HG03354 (cell line): ENCODE data around the gene TDRD7.

Experiments
- ATAC-seq: cut with Tn5 transposase; IDR thresholded peaks from one replicate; pipeline ENCODE4 v1.9.1; 2021; ENCODE audit warnings: mild to moderate bottlenecking; ENCODE audit not compliant: unreplicated experiment, poor library complexity, severe bottlenecking

The TDRD7 gene

DNA sequence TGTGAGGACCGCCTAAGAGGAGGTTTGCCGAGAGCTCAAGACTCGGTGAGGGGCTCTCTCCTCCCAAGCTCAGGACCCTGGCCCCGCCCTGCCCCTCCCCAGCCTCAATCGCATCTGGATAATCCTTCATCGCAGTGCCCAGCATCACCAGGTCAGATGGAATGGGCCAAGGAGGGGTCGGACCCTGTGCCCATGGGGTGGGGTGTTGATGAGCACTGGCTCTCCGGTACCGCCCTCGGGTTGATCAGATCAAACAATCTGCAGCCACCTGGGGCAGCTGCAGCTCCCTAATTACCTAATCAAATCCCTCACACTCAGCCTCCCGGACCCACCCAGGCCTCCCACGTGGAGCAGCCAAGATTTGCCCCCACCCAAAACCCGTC lies 24.4 kb upstream of the TDRD7 start:
- ATAC-seq = no peak

DNA sequence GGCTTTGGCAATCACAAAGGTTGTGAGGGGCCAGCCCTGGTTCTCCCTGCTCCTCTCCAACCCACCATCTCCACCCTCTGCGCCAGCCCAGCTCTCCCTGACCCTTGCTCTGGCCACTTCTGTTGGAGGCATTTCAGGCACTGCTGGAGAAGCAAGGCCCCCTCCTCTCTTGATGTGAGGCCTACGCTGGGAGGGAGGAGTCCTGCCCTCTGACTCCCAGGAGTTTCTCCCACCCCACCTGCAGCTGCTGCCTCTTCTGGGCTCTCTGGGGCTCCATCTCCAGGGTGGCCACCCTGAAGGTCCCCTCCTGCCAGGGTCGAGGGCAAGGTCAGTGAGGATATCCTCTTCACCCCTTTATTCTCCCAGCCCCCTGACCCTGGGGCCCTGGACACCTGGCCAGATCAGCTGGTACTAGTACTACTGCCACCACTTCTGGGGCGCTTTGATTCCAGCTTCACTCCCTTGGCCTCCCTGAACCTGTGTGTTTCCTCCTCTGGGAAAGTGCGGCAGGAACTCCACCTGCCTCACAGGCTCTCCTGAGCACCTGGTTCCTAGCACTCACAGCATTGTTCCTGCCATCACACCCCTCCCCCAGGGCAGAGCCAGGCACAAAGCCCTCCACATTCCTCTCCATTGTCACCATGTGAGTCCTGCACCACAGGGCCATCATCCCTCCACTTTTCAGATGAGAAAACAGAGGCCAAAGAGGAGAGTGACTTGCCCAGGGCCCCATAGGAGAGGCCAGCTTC lies 23.8 kb upstream of the TDRD7 start:
- no peak for ATAC-seq

DNA sequence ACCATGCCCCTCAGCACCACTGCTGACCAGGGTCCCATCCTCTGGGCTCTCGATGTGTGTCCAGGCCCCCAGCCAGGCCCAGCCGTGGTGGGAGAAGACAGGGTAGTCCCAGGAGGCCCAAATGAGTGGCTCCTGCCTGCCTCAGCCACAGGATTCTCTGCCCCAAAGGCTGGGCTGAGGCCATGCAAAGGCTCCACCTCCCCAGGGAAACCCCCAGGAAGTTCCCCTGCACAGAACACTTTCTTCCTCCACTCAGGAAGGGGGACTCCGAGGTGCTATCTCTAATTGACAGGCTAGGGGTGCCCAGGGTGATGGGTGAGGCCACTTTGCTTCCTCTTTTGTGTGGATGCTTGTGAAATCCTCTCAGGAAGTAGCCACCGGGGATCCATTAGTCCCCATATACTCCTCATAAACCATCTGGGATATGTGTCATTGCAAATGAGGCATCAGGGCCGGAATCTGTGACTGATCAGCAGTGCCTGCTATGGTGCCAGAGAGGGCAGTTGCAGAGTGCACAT lies 23.1 kb upstream of the TDRD7 start:
- peak; percentile 77 for ATAC-seq

DNA sequence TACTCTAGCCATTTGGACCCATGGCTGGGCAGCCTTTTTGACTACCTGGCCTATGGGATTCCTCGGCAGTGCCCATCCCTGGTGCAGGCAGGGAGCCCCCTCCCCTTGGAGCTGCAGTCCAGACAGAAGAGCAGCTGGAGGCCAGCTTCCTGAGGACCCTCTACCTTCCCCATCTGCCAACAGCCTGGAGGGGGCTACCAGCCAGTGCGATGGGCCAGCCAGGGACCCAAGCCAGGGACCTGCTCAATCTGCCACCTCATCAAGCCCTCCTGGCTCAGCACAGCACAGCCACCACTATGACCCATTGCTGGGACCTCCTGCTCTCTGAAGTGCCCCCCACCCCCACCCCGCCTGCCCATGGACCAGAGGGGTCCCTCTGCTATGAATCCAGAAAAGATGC lies 22.6 kb upstream of the TDRD7 start:
- ATAC-seq = no peak

DNA sequence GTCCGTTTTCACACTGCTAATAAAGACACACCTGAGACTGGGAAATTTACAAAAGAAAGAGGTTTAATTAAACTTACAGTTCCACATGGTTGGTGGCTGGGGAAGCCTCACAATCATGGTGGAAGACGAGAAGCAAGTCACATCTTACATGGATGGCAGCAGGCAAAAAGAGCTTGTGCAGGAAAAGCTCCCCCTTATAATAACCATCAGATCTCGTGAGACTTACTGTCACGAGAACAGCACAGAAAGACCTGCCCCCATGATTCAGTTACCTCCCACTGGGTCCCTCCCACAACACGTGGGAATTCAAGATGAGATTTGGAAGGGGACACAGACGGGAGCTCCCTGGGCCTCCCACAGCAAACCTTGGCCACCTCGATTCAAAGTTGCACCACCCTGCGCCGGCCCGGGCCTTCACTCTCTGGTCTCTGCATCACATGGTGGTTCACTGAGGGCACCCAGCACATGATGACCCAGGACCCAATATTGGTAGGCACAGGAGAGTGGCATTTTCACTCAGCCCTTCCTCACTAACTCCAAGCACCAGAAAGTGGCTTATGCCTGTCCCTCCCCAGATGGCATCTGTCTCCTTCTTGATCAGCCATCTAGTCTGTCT lies 21.0 kb upstream of the TDRD7 start:
- ATAC-seq = no peak

DNA sequence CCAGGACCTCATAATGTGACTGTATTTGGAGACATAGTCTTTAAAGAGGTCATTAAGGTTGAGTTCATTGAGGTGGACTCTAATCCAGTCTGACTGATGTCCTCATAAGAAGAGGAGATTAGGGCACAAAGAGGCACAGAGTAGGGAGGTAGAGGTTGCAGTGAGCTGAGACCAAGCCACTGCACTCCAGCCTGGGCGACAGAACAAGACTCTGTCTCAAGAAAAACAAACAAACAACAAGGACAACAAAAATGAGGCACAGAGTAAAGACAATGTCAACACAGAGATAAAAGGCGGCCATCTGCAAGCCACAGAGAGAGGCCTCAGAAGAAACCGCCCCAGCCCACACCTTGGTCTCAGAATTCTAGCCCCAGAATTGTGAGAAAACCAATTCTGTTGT lies 17.0 kb upstream of the TDRD7 start:
- no peak for ATAC-seq

DNA sequence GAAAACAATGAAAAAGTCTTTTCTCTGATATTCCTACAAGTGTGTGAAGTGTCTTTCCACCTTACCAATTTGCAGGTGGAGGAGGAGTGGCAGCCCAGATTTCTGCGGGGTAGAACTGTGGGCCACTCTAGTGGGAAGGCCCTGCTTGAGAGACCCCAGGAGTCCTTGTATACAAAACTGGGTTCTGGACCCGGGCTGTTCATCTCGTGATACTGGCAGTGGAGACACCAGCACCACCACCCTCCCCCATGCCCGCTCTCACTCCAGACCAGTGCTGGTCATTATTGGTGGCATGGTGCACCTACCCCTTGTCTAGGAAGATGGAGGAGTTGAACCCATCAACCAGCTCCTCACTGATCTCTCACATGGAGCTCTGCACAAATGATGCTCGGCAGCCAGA lies 16.2 kb upstream of the TDRD7 start:
- ATAC-seq = no peak

DNA sequence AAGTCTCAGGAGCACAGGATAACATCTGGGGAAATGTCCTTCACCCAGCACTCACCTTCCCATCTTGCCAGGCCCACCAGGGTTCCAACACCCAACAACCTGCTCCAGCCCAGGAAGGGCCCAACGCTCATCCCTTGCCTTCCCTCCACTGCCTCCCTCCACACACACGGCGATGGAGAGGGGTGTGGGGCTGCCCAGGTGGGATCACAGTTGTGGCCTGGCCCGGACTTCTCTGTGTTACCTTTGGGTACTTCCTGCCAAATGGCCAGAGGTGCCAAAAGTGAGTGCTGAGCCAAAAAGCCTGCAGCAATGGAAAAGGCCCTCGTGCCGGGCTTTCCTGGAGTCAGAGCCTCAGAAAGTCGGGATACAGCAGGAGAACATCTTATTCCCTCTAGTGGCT lies 15.6 kb upstream of the TDRD7 start:
- no peak for ATAC-seq

DNA sequence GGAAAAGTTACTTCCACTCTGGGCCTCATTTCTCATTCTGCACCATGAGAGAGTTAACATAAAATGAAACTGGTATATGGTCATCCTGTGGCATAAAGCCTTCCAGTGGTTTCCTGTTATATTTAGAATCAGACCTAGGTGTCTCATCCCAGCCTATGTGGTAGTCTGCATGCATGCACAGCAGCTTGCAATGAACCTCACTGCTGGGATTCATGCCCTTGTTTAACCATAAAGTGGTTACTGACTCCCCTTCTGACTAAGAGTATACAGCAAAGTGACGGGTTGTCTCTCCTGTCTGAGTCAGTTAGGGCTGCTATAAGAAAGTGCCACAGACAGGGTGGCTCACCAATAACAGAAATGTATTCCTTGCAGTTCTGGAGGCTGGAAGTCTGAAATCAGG lies 14.7 kb upstream of the TDRD7 start:
- ATAC-seq = peak; percentile 63

DNA sequence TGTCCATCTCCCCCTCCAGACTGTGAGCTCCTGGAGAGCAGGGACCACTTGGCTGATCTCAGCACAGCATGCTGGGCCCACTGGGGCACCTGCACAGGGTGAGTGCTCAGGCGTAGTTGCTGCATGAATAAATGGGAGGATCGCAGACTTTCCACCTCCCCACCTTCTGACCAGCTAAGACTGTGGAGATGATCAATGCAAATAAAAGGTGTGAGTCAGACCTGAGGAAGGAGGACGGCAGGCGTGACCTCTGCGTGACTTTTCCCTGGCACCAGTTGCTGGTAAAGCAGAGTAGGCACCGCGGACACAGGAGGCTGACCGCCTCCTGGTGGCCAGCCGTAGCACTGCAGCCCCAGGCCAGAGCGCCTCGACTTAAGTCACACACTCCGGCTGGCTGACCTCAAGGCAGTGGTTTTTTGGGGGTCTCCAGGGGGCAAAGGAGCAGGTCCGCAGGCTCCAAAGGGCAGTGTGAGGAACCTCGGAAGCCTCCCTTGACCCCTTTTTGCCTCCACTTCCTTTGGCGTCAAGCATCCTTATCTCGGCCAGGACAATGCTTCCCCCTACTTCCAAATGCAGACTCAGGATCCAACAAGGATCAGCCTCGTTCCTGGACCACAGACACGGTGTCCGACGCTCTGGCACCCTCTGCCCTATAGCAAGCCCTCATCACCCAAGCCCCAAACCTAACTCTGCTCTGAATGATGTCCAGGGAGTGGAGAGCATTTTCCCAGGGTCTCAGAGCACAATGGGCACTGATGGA lies 12.7 kb upstream of the TDRD7 start:
- ATAC-seq = peak; percentile 77

DNA sequence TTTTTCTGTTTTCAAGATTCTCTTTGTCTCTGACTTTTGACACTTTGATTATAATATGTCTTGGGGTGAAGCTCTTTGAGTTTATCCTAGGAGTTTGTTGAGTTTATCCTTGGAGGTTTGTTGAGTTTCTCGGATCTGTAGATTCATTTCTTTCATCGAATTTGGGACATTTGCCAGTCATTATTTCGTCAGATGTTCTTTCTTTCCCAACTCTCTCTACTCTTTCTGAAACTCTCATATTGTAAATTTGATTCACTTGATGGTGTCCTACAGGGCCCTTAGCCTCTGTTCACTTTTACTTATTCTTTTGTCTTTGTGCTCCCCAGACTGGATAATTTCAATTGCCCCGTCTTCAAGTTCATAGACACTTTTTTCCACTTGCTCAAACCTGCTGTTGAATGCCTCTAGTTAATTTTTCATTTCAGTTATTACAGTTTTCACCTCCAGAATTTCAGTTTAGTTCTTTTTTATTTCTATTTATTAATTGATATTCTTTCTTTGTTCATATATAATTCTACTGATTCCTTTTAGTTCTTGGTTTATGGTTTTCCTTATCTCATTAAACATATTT lies 8.1 kb upstream of the TDRD7 start:
- no peak for ATAC-seq

DNA sequence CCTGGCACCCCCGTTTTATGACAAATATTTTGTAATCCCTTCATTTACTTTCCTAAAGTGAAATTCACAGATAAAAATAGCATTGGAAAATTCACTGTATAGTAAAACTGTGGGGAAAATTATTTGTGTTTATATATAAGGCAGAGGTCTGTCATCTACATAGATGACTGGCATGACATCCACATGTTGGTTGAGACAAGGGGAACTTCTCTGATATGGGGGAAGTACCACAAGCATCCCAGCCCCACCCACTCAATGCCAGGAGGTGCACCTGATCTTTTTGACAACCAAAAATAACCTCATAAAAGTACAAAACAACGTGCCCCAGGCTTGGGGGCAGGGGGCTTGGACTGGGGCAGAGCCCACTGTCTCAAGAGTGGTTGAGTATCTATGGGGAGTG lies 6.3 kb upstream of the TDRD7 start:
- no peak for ATAC-seq

DNA sequence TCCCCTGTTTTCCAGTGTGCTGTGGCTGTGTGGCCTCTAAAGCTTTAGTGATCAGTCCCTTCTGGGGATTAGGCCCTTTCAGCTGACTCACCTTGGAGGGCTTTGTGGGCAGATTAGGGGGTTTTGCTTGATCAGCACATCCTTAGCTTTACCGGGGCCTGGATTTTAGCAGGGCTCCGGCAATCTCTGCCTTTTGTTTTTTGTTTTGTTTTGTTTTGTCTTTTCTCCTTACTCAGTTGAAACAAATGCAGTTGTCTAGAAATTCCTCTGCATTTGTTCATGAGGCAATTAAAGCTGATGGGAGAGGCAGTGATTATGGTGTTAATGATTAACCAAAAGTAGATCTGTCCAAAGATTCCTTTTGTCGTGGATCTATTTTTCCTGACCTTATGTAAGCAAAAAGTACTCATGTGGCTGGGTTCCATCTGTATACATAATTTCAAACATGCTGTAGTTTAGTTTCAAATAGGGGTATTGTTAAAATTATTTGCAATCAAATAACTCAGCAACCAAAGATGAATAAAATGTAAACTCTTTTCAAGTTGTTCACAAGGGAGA lies 5.2 kb upstream of the TDRD7 start:
- no peak for ATAC-seq

DNA sequence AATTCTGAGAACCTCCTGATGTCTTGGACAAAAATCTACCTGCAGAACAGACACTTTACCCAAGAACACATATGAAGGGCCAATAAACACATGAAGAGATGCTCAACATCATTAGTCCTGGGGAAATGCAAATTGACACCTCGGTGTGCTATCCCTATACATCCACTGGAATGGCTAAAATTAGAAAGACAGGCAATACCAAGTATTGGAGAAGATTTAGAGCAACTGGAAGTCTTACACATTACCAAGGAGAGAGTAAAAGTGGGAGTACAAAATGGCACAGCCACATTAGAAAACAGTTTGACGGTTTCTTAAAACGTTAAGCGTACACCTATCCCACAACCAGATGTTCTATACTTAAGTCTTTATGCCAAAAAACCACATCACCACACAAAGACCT lies 3.3 kb upstream of the TDRD7 start:
- ATAC-seq = no peak

DNA sequence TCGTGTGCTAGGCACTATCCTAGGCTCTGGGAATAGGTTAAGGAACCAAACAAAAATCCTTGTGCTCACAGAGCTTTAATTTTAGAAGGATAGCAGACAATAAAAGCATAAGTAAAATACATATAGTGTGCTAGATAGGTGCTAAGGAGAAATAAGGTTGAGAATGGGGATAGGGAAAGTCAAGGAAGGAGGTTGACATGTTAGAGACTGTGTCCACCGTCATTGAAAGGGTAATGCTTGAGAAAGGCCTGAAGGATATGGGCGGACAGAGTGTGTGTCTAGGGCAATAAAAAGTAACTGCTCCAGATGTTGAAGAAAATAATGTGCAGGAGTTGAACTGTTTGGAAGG lies 482 bp upstream of the TDRD7 start:
- ATAC-seq = peak; percentile 11

DNA sequence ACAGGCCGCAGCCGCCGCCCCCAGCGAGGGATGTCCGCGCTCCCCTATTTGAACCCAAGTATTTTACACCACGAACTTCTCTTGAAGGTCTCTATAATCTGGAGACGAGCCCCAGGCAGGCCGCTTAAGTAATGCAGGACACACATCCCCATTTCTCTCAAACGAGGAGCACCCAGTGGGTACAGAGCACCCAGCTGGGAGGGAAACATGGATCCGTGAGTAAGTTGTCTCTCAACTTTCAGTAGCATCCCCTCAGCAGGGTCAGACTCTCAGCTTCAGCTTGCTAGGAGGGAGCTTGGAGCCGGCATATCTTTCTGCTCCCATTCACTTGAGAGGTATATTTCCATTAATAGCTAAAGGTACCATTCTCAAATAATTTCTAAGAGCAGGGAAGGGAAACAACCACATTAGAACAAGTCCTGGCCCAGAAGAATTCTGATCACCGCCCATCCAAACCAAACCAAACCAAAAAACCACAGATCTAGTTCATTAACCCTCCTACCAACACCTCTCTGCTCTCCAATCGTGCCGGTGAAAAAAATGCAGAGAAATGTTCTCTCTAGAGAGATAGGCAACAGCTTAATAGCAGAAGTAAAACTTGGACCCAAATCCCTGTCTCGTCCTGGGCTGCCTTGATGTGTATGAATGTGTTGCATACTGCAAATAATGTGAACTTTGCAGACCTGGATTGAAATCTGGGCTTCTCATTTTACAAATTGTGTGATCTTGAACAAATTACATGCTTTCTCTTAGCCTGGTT lies 910 bp downstream of the TDRD7 start:
- ATAC-seq = peak; percentile 15

DNA sequence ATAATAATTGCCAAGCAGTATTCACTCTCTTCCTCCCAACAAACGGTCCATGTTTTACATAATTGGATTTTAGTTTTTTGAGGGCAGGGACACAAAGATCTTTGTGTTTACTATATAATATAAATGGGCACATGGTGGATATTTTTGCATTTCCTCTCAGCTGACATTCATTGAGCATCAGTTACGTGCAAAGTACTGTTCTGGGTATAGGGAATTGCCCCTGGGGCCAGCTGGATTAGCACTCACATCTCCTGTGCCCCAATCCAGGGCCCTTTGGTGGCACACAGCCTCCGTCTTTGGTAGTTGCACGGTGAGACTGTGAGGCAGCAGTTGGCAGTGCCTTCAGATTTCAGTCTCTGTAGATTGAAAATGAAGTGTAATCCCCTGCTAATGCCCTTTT lies 1.6 kb downstream of the TDRD7 start:
- ATAC-seq = no peak

DNA sequence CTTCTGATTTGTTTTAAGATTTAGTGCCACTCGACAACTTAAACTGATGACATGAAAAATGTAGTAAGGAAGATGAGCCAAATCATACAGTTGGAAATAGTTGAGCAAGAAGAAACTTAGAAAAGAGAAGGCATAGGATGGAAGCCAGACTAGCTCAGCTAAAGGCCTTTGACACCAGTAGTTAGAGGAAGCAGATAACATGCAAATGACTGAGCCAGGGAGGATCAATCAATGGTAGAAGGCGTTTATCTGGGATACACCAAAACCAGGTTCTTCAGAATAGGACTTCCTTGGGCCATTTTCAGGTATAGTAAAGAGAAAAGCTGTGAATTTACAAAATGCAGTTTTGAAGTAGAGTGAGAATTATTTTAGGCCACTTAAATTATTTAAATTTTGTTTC lies 3.2 kb downstream of the TDRD7 start:
- ATAC-seq = no peak

DNA sequence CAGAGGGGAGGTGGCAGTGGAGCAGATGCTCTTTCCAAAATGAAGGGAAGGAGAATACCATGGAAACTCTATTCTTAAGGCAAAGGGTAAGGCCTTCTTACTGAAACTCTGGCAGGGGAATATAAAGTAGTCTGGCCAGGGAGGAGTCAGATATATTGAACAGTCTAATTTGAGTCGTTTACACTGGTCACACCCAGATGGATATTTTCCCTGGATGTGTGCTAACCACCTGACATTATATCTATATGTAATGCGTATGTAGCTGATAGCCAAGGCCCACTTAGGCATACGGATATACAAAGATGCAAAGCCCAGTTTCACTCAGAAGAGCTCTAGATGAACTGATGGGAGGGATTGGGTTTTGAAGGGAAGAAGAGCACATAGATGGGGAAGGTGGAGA lies 7.0 kb downstream of the TDRD7 start:
- no peak for ATAC-seq
